IMR-90 (cell line): Measurements from ENCODE around the gene RAB11B. TPM values are rescaled to one million over a fixed set of nuclear protein-coding genes. Genes with fewer than 3 reads are reported as not detected.

Experiments
- ATAC-seq: fragments of 200-7000 bp; cut with Tn5 transposase; 2 replicates; pipeline ENCODE4 v1.9.1; 2020; ENCODE audit warnings: low read depth, mild to moderate bottlenecking, moderate library complexity
- BruUV-seq: library from RNA; stranded (reverse); fragments of 400-500 nt; replicated peaks from 2 replicates; lab custom pipeline; 2021; lab: Mats Ljungman, UMichigan
- CTCF ChIA-PET: fragments of 300-600 bp; formaldehyde crosslinking; extraction: SDS; loops from one replicate; lab custom pipeline; 2021; ENCODE audit warnings: antibody characterized with exemption; lab: Yijun Ruan, JAX
- POLR2A ChIA-PET: fragments of 300-600 bp; sonication (Branson Sonifier 250); formaldehyde crosslinking; loops from one replicate; lab custom pipeline; 2022; ENCODE audit warnings: antibody characterized with exemption; ENCODE audit not compliant: unreplicated experiment; lab: Charles Lee
- DNase-seq: peaks from one replicate; pipeline ENCODE4 v3.0.0; 2013
- H2AFZ ChIP-seq: replicated peaks from 2 replicates; pipeline ENCODE3; 2013; ENCODE audit warnings: low read length, mild to moderate bottlenecking; ENCODE audit not compliant: poor library complexity
- H2AK5ac ChIP-seq: 2 replicates; pipeline ENCODE4 v1.6.1; 2013; ENCODE audit warnings: low read depth, low read length, inconsistent platforms
- H2AK9ac ChIP-seq: replicated peaks from 2 replicates; pipeline ENCODE3; 2013; ENCODE audit warnings: mild to moderate bottlenecking, low read depth, low read length, moderate library complexity; ENCODE audit not compliant: poor library complexity
- H2BK120ac ChIP-seq: 2 replicates; pipeline ENCODE4 v1.6.1; 2013; ENCODE audit warnings: low read depth, low read length, inconsistent platforms
- H2BK15ac ChIP-seq: 3 replicates; pipeline ENCODE4 v1.6.1; 2013; ENCODE audit warnings: low read depth, low read length, inconsistent platforms
- H2BK20ac ChIP-seq: 2 replicates; pipeline ENCODE4 v1.6.1; 2013; ENCODE audit warnings: low read depth, mild to moderate bottlenecking, inconsistent platforms, low read length, moderate library complexity
- H2BK5ac ChIP-seq: 2 replicates; pipeline ENCODE4 v1.6.1; 2013; ENCODE audit warnings: mild to moderate bottlenecking, low read depth, low read length, inconsistent platforms; ENCODE audit not compliant: poor library complexity, severe bottlenecking
- H3K14ac ChIP-seq: replicated peaks from 2 replicates; pipeline ENCODE4 v1.6.1; 2013; ENCODE audit warnings: low read depth, low read length, inconsistent platforms
- H3K18ac ChIP-seq: 2 replicates; pipeline ENCODE4 v1.6.1; 2013; ENCODE audit warnings: low read depth, low read length, control low read depth
- H3K23ac ChIP-seq: 2 replicates; pipeline ENCODE4 v1.6.1; 2013; ENCODE audit warnings: low read depth, low read length, inconsistent platforms
- H3K27ac ChIP-seq: 2 replicates; pipeline ENCODE4 v1.5.1; 2013; ENCODE audit warnings: mild to moderate bottlenecking, control low read depth, low read length; ENCODE audit not compliant: insufficient read depth
- H3K27me3 ChIP-seq: 2 replicates; pipeline ENCODE4 v1.6.1; 2013; ENCODE audit warnings: low read length; ENCODE audit not compliant: control insufficient read depth, insufficient read depth
- H3K36me3 ChIP-seq: 2 replicates; pipeline ENCODE4 v1.6.1; 2013; ENCODE audit warnings: low read length, mixed read lengths; ENCODE audit not compliant: control insufficient read depth, insufficient read depth
- H3K4ac ChIP-seq: 2 replicates; pipeline ENCODE4 v1.6.1; 2013; ENCODE audit warnings: low read depth, low read length, inconsistent platforms
- H3K4me1 ChIP-seq: 2 replicates; pipeline ENCODE4 v1.6.1; 2013; ENCODE audit warnings: low read length, mixed read lengths; ENCODE audit not compliant: control insufficient read depth, insufficient read depth
- H3K4me2 ChIP-seq: 2 replicates; pipeline ENCODE4 v1.6.1; 2013; ENCODE audit warnings: low read depth, mild to moderate bottlenecking, control low read depth, low read length, moderate library complexity
- H3K4me3 ChIP-seq: 2 replicates; pipeline ENCODE4 v1.5.1; 2013; ENCODE audit warnings: low read depth, mild to moderate bottlenecking, control low read depth, low read length, moderate library complexity; ENCODE audit not compliant: insufficient read depth
- H3K56ac ChIP-seq: 2 replicates; pipeline ENCODE4 v1.6.1; 2013; ENCODE audit warnings: low read length, inconsistent platforms; ENCODE audit not compliant: insufficient read depth; ENCODE audit errors: extremely low read depth
- H3K79me1 ChIP-seq, 2 experiments: 2 replicates each; pipeline ENCODE4 v1.6.1; 2013; ENCODE audit warnings: low read length in 2 of 2, inconsistent platforms in 1 of 2, low read depth in 1 of 2
- H3K9ac ChIP-seq: 2 replicates; pipeline ENCODE4 v1.6.1; 2013; ENCODE audit warnings: low read depth, low read length, control low read depth
- H3K9me1 ChIP-seq: 2 replicates; pipeline ENCODE4 v1.6.1; 2013; ENCODE audit warnings: low read length, inconsistent platforms; ENCODE audit not compliant: insufficient read depth
- H3K9me3 ChIP-seq: 2 replicates; pipeline ENCODE4 v1.6.1; 2013; ENCODE audit warnings: low read length; ENCODE audit not compliant: control insufficient read depth, insufficient read depth
- H4K20me1 ChIP-seq: 2 replicates; pipeline ENCODE4 v1.6.1; 2013; ENCODE audit warnings: low read length, inconsistent platforms; ENCODE audit not compliant: insufficient read depth
- H4K5ac ChIP-seq: 2 replicates; pipeline ENCODE4 v1.6.1; 2013; ENCODE audit warnings: mild to moderate bottlenecking, low read depth, low read length, control low read depth
- H4K8ac ChIP-seq, 2 experiments: 2 replicates each; pipeline ENCODE4 v1.6.1; 2013; ENCODE audit warnings: low read depth in 2 of 2, low read length in 2 of 2, control low read depth in 1 of 2, inconsistent platforms in 1 of 2
- H4K91ac ChIP-seq: 2 replicates; pipeline ENCODE4 v1.6.1; 2013; ENCODE audit warnings: low read depth, low read length, inconsistent platforms; ENCODE audit not compliant: insufficient read depth
- BHLHE40 ChIP-seq: fragments of 150-350 bp; IDR thresholded peaks from 2 replicates; pipeline ENCODE4 v1.6.1; 2016; ENCODE audit warnings: mild to moderate bottlenecking, low read depth, low read length
- CEBPB ChIP-seq: IDR thresholded peaks from 2 replicates; pipeline ENCODE4 v1.6.1; 2012; ENCODE audit warnings: low read depth, low read length, improper control_type of control experiment
- CHD1 ChIP-seq: IDR thresholded peaks from 2 replicates; pipeline ENCODE4 v1.6.1; 2012; ENCODE audit warnings: low read depth, low read length, improper control_type of control experiment
- ELK1 ChIP-seq: fragments of 150-350 bp; IDR thresholded peaks from 2 replicates; pipeline ENCODE4 v1.6.1; 2016; ENCODE audit warnings: low read depth, mild to moderate bottlenecking, low read length, moderate library complexity, borderline replicate concordance
- FOS ChIP-seq: fragments of 150-350 bp; IDR thresholded peaks from 2 replicates; pipeline ENCODE4 v1.6.1; 2016; ENCODE audit warnings: low read depth, low read length
- MAFK ChIP-seq: IDR thresholded peaks from 2 replicates; pipeline ENCODE4 v1.6.1; 2012; ENCODE audit warnings: low read depth, low read length, improper control_type of control experiment
- MAZ ChIP-seq: IDR thresholded peaks from 2 replicates; pipeline ENCODE4 v1.6.1; 2012; ENCODE audit warnings: low read depth, mild to moderate bottlenecking, low read length, improper control_type of control experiment, moderate library complexity, borderline replicate concordance
- NFE2L2 ChIP-seq: fragments of 150-350 bp; IDR thresholded peaks from 2 replicates; pipeline ENCODE4 v1.6.1; 2016; ENCODE audit warnings: low read depth, mild to moderate bottlenecking, low read length
- RAD21 ChIP-seq: IDR thresholded peaks from 2 replicates; pipeline ENCODE4 v1.6.1; 2012; ENCODE audit warnings: low read length, improper control_type of control experiment
- RCOR1 ChIP-seq: IDR thresholded peaks from 2 replicates; pipeline ENCODE4 v1.6.1; 2012; ENCODE audit warnings: mild to moderate bottlenecking, low read length, improper control_type of control experiment; ENCODE audit not compliant: insufficient replicate concordance
- RFX5 ChIP-seq: IDR thresholded peaks from 2 replicates; pipeline ENCODE4 v1.8.0; 2012; ENCODE audit warnings: low read depth, mild to moderate bottlenecking, low read length, moderate library complexity
- SMC3 ChIP-seq: fragments of 150-350 bp; IDR thresholded peaks from 2 replicates; pipeline ENCODE4 v1.6.1; 2016; ENCODE audit warnings: low read depth, mild to moderate bottlenecking, antibody characterized with exemption, low read length, moderate library complexity
- USF2 ChIP-seq: fragments of 150-350 bp; IDR thresholded peaks from 2 replicates; pipeline ENCODE4 v1.6.1; 2017; ENCODE audit warnings: mild to moderate bottlenecking, antibody characterized with exemption, low read length, low read depth
- WGBS, 2 experiments: methylation state at CpG; one replicate each; pipeline versions ENCODE4 v1.1.5 to v1.1.7; 2013; ENCODE audit warnings: missing lambda C conversion rate in 2 of 2; ENCODE audit not compliant: insufficient read length in 1 of 2; ENCODE audit errors: extremely low coverage in 2 of 2; 5-methylcytosine and 5-hydroxymethylcytosine counted together
- dilution Hi-C: fragments of 300-500 bp; cut with HindIII; formaldehyde crosslinking; loops from one replicate; pipeline ENCODE4 v1.14.3; 2018; ENCODE audit warnings: low sequenced_read_pairs; ENCODE audit not compliant: unreplicated experiment
- in situ Hi-C: fragments of 300-500 bp; cut with MboI; formaldehyde crosslinking; loops from 3 replicates; pipeline ENCODE4 v1.14.3; 2019; ENCODE audit warnings: low sequenced_read_pairs, inconsistent platforms, mixed read lengths
- intact Hi-C: fragments of 100-400 bp; cut with micrococcal nuclease; formaldehyde crosslinking; loops from 2 replicates; pipeline ENCODE4 v1.10.0; 2022
- polyA plus RNA-seq, 3 experiments: library from polyadenylated mRNA; depleted of rRNA; stranded (reverse); fragments of >200 nt; gene quantifications; 2 replicates each; pipeline ENCODE4 v1.2.3, GENCODE V29; 2012; ENCODE audit warnings: low replicate concordance in 1 of 3
- total RNA-seq: library from RNA; depleted of rRNA; stranded (reverse); fragments of >200 nt; gene quantifications from 2 replicates; pipeline ENCODE4 v1.2.3, GENCODE V29; 2012

Gene RAB11B
- total and polyA plus RNA-seq, 2 of the 4 experiments (the other 2 are of a cell fraction), result 8.2 to 117 TPM

- H2AK5ac ChIP-seq, result peak overlapping the region; percentile 13; the same call in 1 of the 2 replicates
- peaks cover 20% of the 10 kb centered on the region for H3K4me1 ChIP-seq
- no peak for ATAC-seq
- no peaks in the 10 kb centered on the region for H3K9me3 ChIP-seq
- BruUV-seq, result no TSS peak
- H2BK20ac ChIP-seq, result no peak overlapping the region
- H3K56ac ChIP-seq, result no peak overlapping the region
- CTCF ChIA-PET, result no interaction called here
- in situ Hi-C loops (no loop called here), intact Hi-C loops (no loop called here), dilution Hi-C loops (no loop called here)
- H4K91ac ChIP-seq, result 0 out of 2 replicates have a peak overlapping the region, but pooled peaks have one; percentile 35
- H4K8ac ChIP-seq, result no peak overlapping the region
- H2BK120ac ChIP-seq, result no peak overlapping the region
- H2BK5ac ChIP-seq, result no peak overlapping the region
- no peak overlapping the region for H3K18ac ChIP-seq
- no peak overlapping the region for H2AFZ ChIP-seq
- POLR2A ChIA-PET, result no interaction called here
- no peak for TF ChIP-seq RCOR1
- TF ChIP-seq BHLHE40, result no peak
- TF ChIP-seq RFX5, result no peak
- no peak for TF ChIP-seq ELK1
- no peak for TF ChIP-seq RAD21
- TF ChIP-seq SMC3, result no peak
- no peak for TF ChIP-seq MAFK
- no peak for TF ChIP-seq FOS
- no peak for TF ChIP-seq CHD1
- no peak for TF ChIP-seq NFE2L2
- TF ChIP-seq MAZ, result no peak
- TF ChIP-seq USF2, result no peak
- TF ChIP-seq CEBPB, result no peak
- H3K4me2 ChIP-seq, result no peak overlapping the region
- H3K79me1 ChIP-seq, result peaks cover 8 to 40% of the 10 kb centered on the region in 2 experiments; a peak in 3 of 4 replicates
- H3K27ac ChIP-seq, result no peak overlapping the region
- no peaks in the 10 kb centered on the region for H3K27me3 ChIP-seq
- peaks cover 16% of the 10 kb centered on the region for H3K9me1 ChIP-seq
- peaks cover 16% of the 10 kb centered on the region for H4K20me1 ChIP-seq
- H3K14ac ChIP-seq, result no peak overlapping the region
- H3K36me3 ChIP-seq, result peaks cover 25% of the 10 kb centered on the region
- H3K4me3 ChIP-seq, result no peak overlapping the region
- 0 out of 2 replicates have a peak overlapping the region, but pooled peaks have one; percentile 12 for H3K4ac ChIP-seq
- 95% methylated on average over 4 of the region's 19 CpGs; no CpG with 5 or more reads in 1 of the 2 experiments for WGBS, 2 experiments
- no peak overlapping the region for H3K23ac ChIP-seq
- H3K9ac ChIP-seq, result no peak overlapping the region
- H2AK9ac ChIP-seq, result no peak overlapping the region
- H4K5ac ChIP-seq, result no peak overlapping the region
- DNase-seq, result no peak
- H2BK15ac ChIP-seq, result no peak overlapping the region
These were observed 19.8 kb upstream of the RAB11B start for GRCh38 chr19:8370176-8371010.
